Measurements from ENCODE around the gene OMG.
"Not testable (repeated sequence)": the region's sequence is repeated elsewhere in the genome, so short reads cannot be mapped to it uniquely, and the experiment has no call there.

OMG gene

GRCh38 chr17:31266042-31266441 lies 31.0 kb downstream of the OMG start:
- Histone ChIP-seq H3K4me1 (ENCODE audit: control insufficient read depth, insufficient read depth, low read length) (peaks cover 7% of the 10 kb centered on the region), H3K4me3 (ENCODE audit: low read depth, low read length) (no peak overlapping the region), H3K9me3 (ENCODE audit: control insufficient read depth, insufficient read depth, low read depth, low read length) (no peaks in the 10 kb centered on the region), H3K27ac (ENCODE audit: extremely low read depth, low read depth, low read length) (no peak overlapping the region), H3K36me3 (ENCODE audit: control insufficient read depth in 2 of 2, insufficient read depth in 1 of 2, low read length in 2 of 2) (peaks cover 55 to 64% of the 10 kb centered on the region in 2 experiments)
- TF ChIP-seq ZNF248 (tag by site-specific recombination; IDR thresholded peaks at IDR 0.05), result no peak
- ChIA-PET POLR2A (no interaction called here), CTCF (interaction anchor here (0.7 to 1.3 kb wide), 4 partner anchors 11 to 224 kb away, joined by 3 to 6 read pairs (median 4); no protein-coding TSS in a partner anchor)

DNA sequence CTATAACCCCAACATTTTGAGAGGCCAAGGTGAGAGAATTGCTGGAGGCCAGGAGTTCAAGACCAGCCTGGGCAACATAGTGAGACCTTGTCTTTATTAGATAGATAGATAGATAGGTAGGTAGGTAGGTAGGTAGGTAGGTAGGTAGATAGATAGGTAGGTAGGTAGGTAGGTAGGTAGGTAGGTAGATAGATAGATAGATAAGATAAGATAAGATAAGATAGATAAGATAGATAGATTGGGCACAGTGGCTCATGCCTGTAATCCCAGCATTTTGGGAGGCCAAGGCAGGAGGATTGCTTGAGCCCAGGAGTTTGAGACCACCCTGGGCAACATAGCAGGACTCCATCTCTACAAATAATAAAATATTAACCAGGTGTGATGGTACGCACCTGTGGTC lies 34.1 kb downstream of the OMG start:
- TF ChIP-seq ZEB2 (tag by site-specific recombination; IDR thresholded peaks at IDR 0.05), result peak; percentile 79
- POLR2A ChIA-PET, result interaction anchor here (0.6 kb wide), 1 partner anchor 631 kb away, joined by 5 read pairs; no protein-coding TSS in a partner anchor
- H3K4me3 ChIP-seq (ENCODE audit: low read depth, low read length); H3K9me3 ChIP-seq (ENCODE audit: control insufficient read depth, insufficient read depth, low read depth, low read length); CTCF ChIA-PET; H3K27ac ChIP-seq (ENCODE audit: extremely low read depth, low read depth, low read length); H3K4me1 ChIP-seq (ENCODE audit: control insufficient read depth, insufficient read depth, low read length): not testable (repeated sequence)
- H3K36me3 ChIP-seq (ENCODE audit: control insufficient read depth in 2 of 2, insufficient read depth in 1 of 2, low read length in 2 of 2), result peaks cover 61 to 66% of the 10 kb centered on the region in 2 experiments

- H3K4me1 ChIP-seq (ENCODE audit: control insufficient read depth, insufficient read depth, low read length), result no peaks in the 10 kb centered on the region
- ChIA-PET CTCF (no interaction called here), POLR2A (no interaction called here)
- TF ChIP-seq ZNF664 (tag by site-specific recombination; IDR thresholded peaks at IDR 0.05), result no peak
- no peaks in the 10 kb centered on the region for H3K9me3 ChIP-seq (ENCODE audit: control insufficient read depth, insufficient read depth, low read depth, low read length)
- no peak overlapping the region for H3K4me3 ChIP-seq (ENCODE audit: low read depth, low read length)
- peaks cover 54 to 60% of the 10 kb centered on the region in 2 experiments for H3K36me3 ChIP-seq (ENCODE audit: control insufficient read depth in 2 of 2, insufficient read depth in 1 of 2, low read length in 2 of 2)
- no peak overlapping the region for H3K27ac ChIP-seq (ENCODE audit: extremely low read depth, low read depth, low read length)
Observed at GRCh38 chr17:31261601-31262000, 35.4 kb downstream of the OMG start.

DNA sequence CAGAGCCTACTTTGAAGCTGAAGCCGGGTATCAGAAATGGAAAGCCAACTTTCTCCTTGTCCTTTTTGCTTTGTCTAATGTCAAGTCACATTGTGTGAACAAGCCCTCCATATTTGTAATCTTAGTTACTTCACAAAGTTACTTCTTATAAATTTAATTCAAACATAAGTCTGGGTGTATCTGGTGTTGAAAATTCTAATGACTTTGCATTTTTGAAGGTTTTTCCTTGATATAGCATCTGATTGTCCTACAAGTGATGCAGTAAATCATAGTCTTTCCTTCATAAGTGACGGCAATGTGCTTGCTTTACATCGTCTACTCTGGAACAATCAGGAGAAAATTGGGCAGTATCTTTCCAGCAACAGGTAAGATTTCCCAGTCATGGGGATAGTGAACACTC lies 36.9 kb downstream of the OMG start:
- Histone ChIP-seq H3K27ac (ENCODE audit: extremely low read depth, low read depth, low read length) (no peak overlapping the region), H3K9me3 (ENCODE audit: control insufficient read depth, insufficient read depth, low read depth, low read length) (no peaks in the 10 kb centered on the region), H3K4me1 (ENCODE audit: control insufficient read depth, insufficient read depth, low read length) (no peaks in the 10 kb centered on the region), H3K36me3 (ENCODE audit: control insufficient read depth in 2 of 2, insufficient read depth in 1 of 2, low read length in 2 of 2) (peaks cover 39 to 47% of the 10 kb centered on the region in 2 experiments), H3K4me3 (ENCODE audit: low read depth, low read length) (no peak overlapping the region)
- ChIA-PET CTCF (no interaction called here), POLR2A (no interaction called here)
- no peak for TF ChIP-seq ZNF530 (tag by site-specific recombination; IDR thresholded peaks at IDR 0.05; ENCODE audit: low read depth)
- no peak for TF ChIP-seq GFI1B (tag by site-specific recombination; IDR thresholded peaks at IDR 0.05)

GRCh38 chr17:31256936-31257335 lies 40.1 kb downstream of the OMG start:
- ChIA-PET CTCF (no interaction called here), POLR2A (no interaction called here)
- H3K4me3 ChIP-seq (ENCODE audit: low read depth, low read length), result no peak overlapping the region
- H3K4me1 ChIP-seq (ENCODE audit: control insufficient read depth, insufficient read depth, low read length), result peaks cover 5% of the 10 kb centered on the region; the same call in 1 of the 2 replicates
- H3K27ac ChIP-seq (ENCODE audit: extremely low read depth, low read depth, low read length), result no peak overlapping the region
- H3K9me3 ChIP-seq (ENCODE audit: control insufficient read depth, insufficient read depth, low read depth, low read length), result no peaks in the 10 kb centered on the region
- 0 out of 2 replicates have a peak, but pooled peaks have one; percentile 10 for TF ChIP-seq PRDM6 (tag by site-specific recombination; IDR thresholded peaks at IDR 0.05)
- no peak for TF ChIP-seq SP2 (tag by site-specific recombination; IDR thresholded peaks at IDR 0.05)
- TF ChIP-seq ZNF341 (tag by site-specific recombination; IDR thresholded peaks at IDR 0.05; ENCODE audit: low read depth), result no peak
- TF ChIP-seq ZNF184 (tag by site-specific recombination; IDR thresholded peaks at IDR 0.05), result no peak
- H3K36me3 ChIP-seq (ENCODE audit: control insufficient read depth in 2 of 2, insufficient read depth in 1 of 2, low read length in 2 of 2), result peaks cover 30 to 36% of the 10 kb centered on the region in 2 experiments

DNA sequence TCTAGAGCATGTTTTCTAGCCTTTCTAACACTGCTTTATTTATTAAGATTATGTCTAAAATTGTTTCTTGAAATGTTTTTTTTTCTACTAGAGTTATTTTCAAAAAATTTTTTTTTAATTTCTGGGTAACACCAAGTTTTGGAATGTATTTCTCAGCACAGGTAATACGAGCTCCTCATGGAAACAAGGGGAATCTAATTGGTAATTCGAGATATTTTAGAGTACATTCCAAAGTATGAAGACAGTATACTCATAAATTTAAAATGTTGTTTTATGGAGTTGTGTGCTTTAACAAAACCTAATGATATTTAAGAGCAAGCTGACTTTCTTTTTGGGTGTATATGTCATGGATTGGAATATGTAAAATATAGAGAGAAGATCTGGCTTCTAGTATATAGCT lies 42.4 kb downstream of the OMG start:
- Histone ChIP-seq H3K4me1 (ENCODE audit: control insufficient read depth, insufficient read depth, low read length) (peaks cover 5% of the 10 kb centered on the region; the same call in 1 of the 2 replicates), H3K27ac (ENCODE audit: extremely low read depth, low read depth, low read length) (no peak overlapping the region), H3K36me3 (ENCODE audit: control insufficient read depth in 2 of 2, insufficient read depth in 1 of 2, low read length in 2 of 2) (peaks cover 15 to 20% of the 10 kb centered on the region in 2 experiments), H3K9me3 (ENCODE audit: control insufficient read depth, insufficient read depth, low read depth, low read length) (no peaks in the 10 kb centered on the region), H3K4me3 (ENCODE audit: low read depth, low read length) (no peak overlapping the region)
- TF ChIP-seq PRDM6 (tag by site-specific recombination; IDR thresholded peaks at IDR 0.05), result peak; percentile 67
- TF ChIP-seq ZNF132 (tag by site-specific recombination; IDR thresholded peaks at IDR 0.05; ENCODE audit: borderline replicate concordance), result no peak
- CTCF ChIA-PET, result interaction anchor here (0.7 to 1.6 kb wide), 2 partner anchors 38 to 183 kb away, joined by 3 to 6 read pairs; no protein-coding TSS in a partner anchor
- POLR2A ChIA-PET, result interaction anchor here (0.7 kb wide), 1 partner anchor 247 kb away, joined by 4 read pairs; no protein-coding TSS in a partner anchor

Measured in HEK293 (cell line).